SH-SY5Y (cell line): ENCODE measurements around the gene TRIM8.

Experiments
- GATA2 ChIP-seq: IDR thresholded peaks from 2 replicates; pipeline ENCODE4 v1.6.1; 2011; ENCODE audit warnings: mild to moderate bottlenecking, low read depth, low read length
- GATA3 ChIP-seq: IDR thresholded peaks from 2 replicates; pipeline ENCODE4 v1.6.1; 2011; ENCODE audit warnings: low read depth, mild to moderate bottlenecking, low read length, moderate library complexity

- TF ChIP-seq GATA2 (no peak), GATA3 (no peak)
Observed at GRCh38 chr10:102656026-102656425, 11.7 kb downstream of the TRIM8 start.
